ENCODE results near the gene C14orf132.
A peak's percentile ranks its signal among the peaks of the same experiment; 100 is the strongest.
"Not testable (repeated sequence)": the region's sequence is repeated elsewhere in the genome, so short reads cannot be mapped to it uniquely, and the experiment has no call there.

Gene C14orf132

GRCh38 chr14:96038920-96039632 lies at the start of gene C14orf132:
C14orf132 (plus strand) TSS chr14:96039362; CDS start chr14:96039501, 139 bp downstream.
- Mint-ChIP-seq H3K27ac (no peak within 1 kb of the TSS), H3K4me1 (peaks cover 17% of the 10 kb centered on the region), H3K27me3 (peaks cover 41% of the 10 kb centered on the region), H3K4me3 (peak within 1 kb of the TSS; percentile 78), H3K9me3 (no peaks in the 10 kb centered on the region), H3K36me3 (no peaks in the 10 kb centered on the region)
- CTCF ChIA-PET: interaction anchor here (1.3 kb wide), 1 partner anchor 13 kb away, joined by 3 read pairs; no protein-coding TSS in a partner anchor
- peak; percentile 72 for DNase-seq

DNA sequence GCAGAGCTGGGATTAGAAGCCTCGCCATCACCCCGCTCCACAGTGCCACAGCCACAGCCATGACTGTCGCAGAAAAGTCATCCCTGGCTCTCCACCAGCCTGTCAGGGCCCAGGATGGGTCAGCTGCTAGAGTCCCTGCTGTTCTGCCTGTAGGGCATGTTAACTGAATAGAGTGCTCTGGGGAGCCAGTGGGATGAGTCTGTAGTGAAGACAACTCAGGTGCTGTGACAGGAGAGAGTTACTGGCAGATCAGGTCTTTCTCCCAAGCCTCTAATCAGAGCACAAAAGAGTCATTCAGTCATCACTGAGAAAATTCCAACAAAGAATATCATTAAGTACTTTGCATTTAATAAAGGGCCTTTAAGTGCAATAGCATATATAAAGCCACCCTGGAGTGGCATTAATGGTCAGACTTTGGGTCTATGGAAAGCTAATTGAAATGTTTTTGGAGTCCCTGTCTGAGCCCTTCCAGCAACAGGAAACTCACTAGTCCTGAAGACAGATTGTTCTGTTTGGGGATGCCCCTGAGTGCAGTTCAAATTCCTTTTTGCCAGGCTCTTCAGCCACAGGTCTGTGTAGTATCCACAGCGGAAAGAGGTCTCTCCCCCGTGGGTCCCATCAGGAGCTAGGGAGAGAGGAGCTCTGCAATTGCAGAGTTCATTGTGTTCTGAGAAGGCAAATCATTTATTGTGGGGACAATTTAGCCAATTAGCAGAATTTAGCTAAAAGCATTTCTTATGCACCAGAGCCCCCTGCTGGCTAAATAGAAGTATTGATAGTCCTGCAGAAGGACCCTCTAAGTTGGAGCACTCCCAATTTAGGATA lies 45.2 kb upstream of the C14orf132 start:
- H3K4me3 Mint-ChIP-seq: no peak overlapping the region
- DNase-seq: peak; percentile 35
- no peak overlapping the region for H3K27ac Mint-ChIP-seq
- H3K27me3 Mint-ChIP-seq: peaks cover 26% of the 10 kb centered on the region
- no peaks in the 10 kb centered on the region for H3K36me3 Mint-ChIP-seq
- peaks cover 16% of the 10 kb centered on the region for H3K9me3 Mint-ChIP-seq
- H3K4me1 Mint-ChIP-seq: no peaks in the 10 kb centered on the region
- CTCF ChIA-PET: interaction anchor here (0.8 to 2.7 kb wide), 5 partner anchors 8 to 434 kb away, joined by 3 to 12 read pairs (median 3); no protein-coding TSS in a partner anchor

DNA sequence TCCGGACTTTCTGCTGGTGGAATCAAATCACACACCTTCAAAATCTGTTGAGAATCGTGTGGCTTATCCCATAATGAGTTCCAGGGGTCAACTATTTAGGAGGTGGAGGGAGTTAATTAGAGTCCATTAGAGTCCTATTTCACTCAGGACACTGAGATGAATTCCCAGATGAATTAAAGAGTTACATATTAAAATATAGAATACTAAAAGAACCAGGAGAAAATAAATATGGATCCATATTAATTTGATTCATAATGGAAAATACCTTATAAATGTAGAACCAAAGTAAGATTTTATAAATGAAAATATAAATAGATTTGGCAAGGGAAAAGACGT lies 44.6 kb upstream of the C14orf132 start:
- Mint-ChIP-seq H3K36me3 (no peaks in the 10 kb centered on the region), H3K9me3 (peaks cover 16% of the 10 kb centered on the region), H3K27me3 (peaks cover 27% of the 10 kb centered on the region), H3K27ac (no peak overlapping the region), H3K4me3 (no peak overlapping the region), H3K4me1 (no peaks in the 10 kb centered on the region)
- no peak for DNase-seq
- CTCF ChIA-PET: interaction anchor here (0.8 to 2.7 kb wide), 6 partner anchors 8 to 435 kb away, joined by 3 to 12 read pairs (median 4); no protein-coding TSS in a partner anchor

- Mint-ChIP-seq H3K4me1 (no peaks in the 10 kb centered on the region), H3K4me3 (no peak overlapping the region), H3K27ac (no peak overlapping the region), H3K36me3 (no peaks in the 10 kb centered on the region), H3K27me3 (peaks cover 34% of the 10 kb centered on the region), H3K9me3 (no peaks in the 10 kb centered on the region)
- DNase-seq: no peak
- CTCF ChIA-PET: no interaction called here
Measured at GRCh38 chr14:95998656-95999055, 40.5 kb upstream of the C14orf132 start.

GRCh38 chr14:96001866-96002497 lies 37.2 kb upstream of the C14orf132 start:
- Mint-ChIP-seq H3K9me3 (peaks cover 2% of the 10 kb centered on the region), H3K36me3 (no peaks in the 10 kb centered on the region), H3K27me3 (peaks cover 46% of the 10 kb centered on the region), H3K4me1 (no peaks in the 10 kb centered on the region), H3K4me3 (no peak overlapping the region), H3K27ac (no peak overlapping the region)
- CTCF ChIA-PET: interaction anchor here (0.8 to 1.2 kb wide), 2 partner anchors 8 to 97 kb away, joined by 3 read pairs; no protein-coding TSS in a partner anchor
- DNase-seq: no peak

DNA sequence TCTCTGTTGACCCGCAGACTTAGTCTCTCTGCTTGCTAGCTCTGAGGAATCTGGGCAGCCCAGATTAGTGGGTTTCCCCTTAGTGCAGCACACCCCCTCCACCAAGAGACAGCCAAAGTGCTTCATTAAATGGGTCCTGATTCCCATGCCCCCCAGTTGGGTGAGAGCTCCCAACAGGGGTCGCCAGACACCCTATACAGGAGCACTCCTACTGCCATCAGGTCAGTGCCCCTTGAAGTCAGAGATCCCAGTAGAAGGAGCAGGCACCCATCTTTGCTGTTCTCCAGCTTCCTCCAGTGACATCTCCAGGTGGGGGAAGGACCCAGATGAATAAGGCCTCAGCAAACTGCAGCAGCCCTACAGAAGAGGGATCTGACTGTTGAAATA lies 36.7 kb upstream of the C14orf132 start:
- peaks cover 46% of the 10 kb centered on the region for H3K27me3 Mint-ChIP-seq
- no peak for DNase-seq
- no peaks in the 10 kb centered on the region for H3K4me1 Mint-ChIP-seq
- CTCF ChIA-PET: interaction anchor here (0.8 to 1.2 kb wide), 3 partner anchors 8 to 96 kb away, joined by 3 read pairs; no protein-coding TSS in a partner anchor
- no peak overlapping the region for H3K4me3 Mint-ChIP-seq
- H3K27ac Mint-ChIP-seq: no peak overlapping the region
- H3K36me3 Mint-ChIP-seq: no peaks in the 10 kb centered on the region
- peaks cover 2% of the 10 kb centered on the region for H3K9me3 Mint-ChIP-seq

GRCh38 chr14:96011131-96011530 lies 28.0 kb upstream of the C14orf132 start:
- H3K4me1 Mint-ChIP-seq: no peaks in the 10 kb centered on the region
- H3K4me3 Mint-ChIP-seq: no peak overlapping the region
- H3K36me3 Mint-ChIP-seq: no peaks in the 10 kb centered on the region
- no peak overlapping the region for H3K27ac Mint-ChIP-seq
- peaks cover 16% of the 10 kb centered on the region for H3K9me3 Mint-ChIP-seq
- H3K27me3 Mint-ChIP-seq: no peaks in the 10 kb centered on the region
- CTCF ChIA-PET: interaction anchor here (1.1 kb wide), 1 partner anchor 56 kb away, joined by 3 read pairs; no protein-coding TSS in a partner anchor
- no peak for DNase-seq

DNA sequence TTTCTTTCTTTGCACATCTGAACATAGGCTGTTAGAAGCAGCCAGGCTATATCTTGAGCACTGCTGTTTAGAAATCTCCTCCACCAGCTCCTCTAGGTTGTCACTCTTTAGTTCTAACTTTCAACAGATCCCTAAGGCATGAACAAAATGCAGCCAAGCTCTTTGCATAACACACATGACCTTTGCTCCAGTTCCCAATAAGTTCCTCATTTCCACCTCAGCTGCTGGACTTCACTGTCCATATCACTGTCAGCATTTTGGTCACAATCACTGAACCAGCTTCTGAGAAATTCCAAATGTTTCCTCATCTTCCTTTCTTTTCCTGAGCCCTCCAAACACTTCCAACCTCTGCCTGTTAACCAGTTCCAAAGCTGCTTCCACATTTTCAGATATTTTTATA lies 27.6 kb upstream of the C14orf132 start:
- Mint-ChIP-seq H3K9me3 (peaks cover 16% of the 10 kb centered on the region), H3K4me3 (no peak overlapping the region), H3K27ac (no peak overlapping the region), H3K4me1 (no peaks in the 10 kb centered on the region), H3K27me3 (no peaks in the 10 kb centered on the region), H3K36me3 (no peaks in the 10 kb centered on the region)
- DNase-seq: no peak
- CTCF ChIA-PET: interaction anchor here (1.1 kb wide), 1 partner anchor 56 kb away, joined by 3 read pairs; no protein-coding TSS in a partner anchor

- H3K27ac Mint-ChIP-seq, H3K36me3 Mint-ChIP-seq, CTCF ChIA-PET, H3K4me1 Mint-ChIP-seq, H3K4me3 Mint-ChIP-seq, DNase-seq: not testable (repeated sequence)
- peaks cover 11% of the 10 kb centered on the region for H3K27me3 Mint-ChIP-seq
- H3K9me3 Mint-ChIP-seq: peaks cover 16% of the 10 kb centered on the region
Measured at GRCh38 chr14:96012757-96013156, 26.4 kb upstream of the C14orf132 start.

DNA sequence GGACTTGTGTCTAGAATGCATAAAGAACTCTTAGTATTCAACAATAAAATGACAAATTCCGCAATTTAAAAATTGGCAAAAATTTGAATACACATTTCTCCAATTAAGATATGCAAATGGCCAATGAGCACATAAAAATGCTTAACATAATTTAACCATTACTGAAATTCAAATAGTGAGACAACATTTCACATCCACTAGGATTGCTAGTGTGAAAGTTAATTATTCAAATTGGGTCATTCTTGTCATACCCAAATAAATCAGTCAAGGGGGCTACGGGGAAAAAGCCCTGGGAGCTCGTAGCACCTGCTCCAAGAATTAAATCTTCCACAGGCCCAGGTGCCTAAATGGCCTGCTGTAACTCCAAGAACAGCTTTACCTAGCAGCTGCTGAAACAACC lies 25.0 kb upstream of the C14orf132 start:
- Mint-ChIP-seq H3K4me3 (no peak overlapping the region), H3K9me3 (peaks cover 16% of the 10 kb centered on the region), H3K27me3 (peaks cover 16% of the 10 kb centered on the region), H3K4me1 (no peaks in the 10 kb centered on the region), H3K27ac (no peak overlapping the region), H3K36me3 (no peaks in the 10 kb centered on the region)
- no peak for DNase-seq
- CTCF ChIA-PET: no interaction called here

- no peak for DNase-seq
- H3K27ac Mint-ChIP-seq: no peak overlapping the region
- CTCF ChIA-PET: no interaction called here
- H3K4me1 Mint-ChIP-seq: no peaks in the 10 kb centered on the region
- H3K36me3 Mint-ChIP-seq: no peaks in the 10 kb centered on the region
- H3K27me3 Mint-ChIP-seq: peaks cover 23% of the 10 kb centered on the region
- H3K4me3 Mint-ChIP-seq: no peak overlapping the region
- peaks cover 2% of the 10 kb centered on the region for H3K9me3 Mint-ChIP-seq
Measured at GRCh38 chr14:96016501-96017160, 22.5 kb upstream of the C14orf132 start.

DNA sequence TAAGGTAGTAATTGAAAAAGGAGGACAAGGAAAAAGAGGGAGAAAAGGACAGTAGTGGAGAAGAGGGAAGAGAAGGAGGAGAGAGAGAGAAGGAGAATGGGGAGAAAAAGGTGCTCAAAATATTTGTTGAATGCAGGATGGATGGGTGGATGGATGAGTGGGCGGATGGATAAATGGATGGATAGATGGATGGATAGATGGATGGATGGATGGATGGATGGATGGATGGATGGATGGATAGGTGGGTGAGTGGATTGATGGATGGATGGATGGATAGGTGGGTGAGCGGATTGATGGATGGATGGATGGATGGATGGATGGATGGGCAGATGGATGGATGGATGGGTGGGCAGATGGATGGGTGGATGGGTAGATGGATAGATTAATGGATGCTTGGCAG lies 21.3 kb upstream of the C14orf132 start:
- Mint-ChIP-seq H3K27ac (no peak overlapping the region), H3K36me3 (no peaks in the 10 kb centered on the region), H3K4me3 (no peak overlapping the region), H3K4me1 (no peaks in the 10 kb centered on the region), H3K9me3 (no peaks in the 10 kb centered on the region), H3K27me3 (peaks cover 30% of the 10 kb centered on the region)
- DNase-seq: no peak
- CTCF ChIA-PET: no interaction called here

GRCh38 chr14:96027431-96028355 lies 11.5 kb upstream of the C14orf132 start:
- Mint-ChIP-seq H3K27me3 (peaks cover 4% of the 10 kb centered on the region), H3K27ac (peak overlapping the region; percentile 86), H3K4me3 (no peak overlapping the region), H3K4me1 (peaks cover 16% of the 10 kb centered on the region), H3K9me3 (no peaks in the 10 kb centered on the region), H3K36me3 (no peaks in the 10 kb centered on the region)
- DNase-seq: no peak
- CTCF ChIA-PET: interaction anchor here (0.6 kb wide), 1 partner anchor 25 kb away, joined by 3 read pairs; no protein-coding TSS in a partner anchor

Measured in activated naive CD4-positive, alpha-beta T cell treated with anti-CD3 and anti-CD28 coated beads, Interleukin-2, amount 10 ng/mL, durations not matched to agents 7 days and 5 days (primary cell).